Hepatocyte (in vitro differentiated cells): ENCODE data around the gene CHRDL1. TPM values are rescaled to one million over a fixed set of nuclear protein-coding genes. Genes with fewer than 3 reads are reported as not detected.

Source experiments
- DNase-seq: peaks from one replicate; pipeline ENCODE4 v3.0.0-alpha.2; 2016; ENCODE audit warnings: low spot score
- H2AFZ ChIP-seq: fragments of 200-600 bp; sonication (generic); 2 replicates; pipeline ENCODE4 v1.6.0; 2016; ENCODE audit warnings: antibody characterized with exemption, mild to moderate bottlenecking
- H3K27ac ChIP-seq: fragments of 200-600 bp; sonication (generic); 2 replicates; pipeline ENCODE4 v1.5.1; 2016; ENCODE audit warnings: mild to moderate bottlenecking
- H3K27me3 ChIP-seq: fragments of 200-600 bp; sonication (generic); 2 replicates; pipeline ENCODE4 v1.6.1; 2016
- H3K36me3 ChIP-seq: fragments of 200-600 bp; sonication (generic); replicated peaks from 2 replicates; pipeline ENCODE4 v1.5.1; 2016; ENCODE audit warnings: low read depth; ENCODE audit not compliant: insufficient read depth
- H3K4me1 ChIP-seq: fragments of 200-600 bp; sonication (generic); 2 replicates; pipeline ENCODE4 v1.5.1; 2016; ENCODE audit warnings: mild to moderate bottlenecking, moderate library complexity; ENCODE audit not compliant: insufficient read depth
- H3K4me2 ChIP-seq: fragments of 200-600 bp; sonication (generic); 2 replicates; pipeline ENCODE4 v1.6.0; 2016
- H3K4me3 ChIP-seq: fragments of 200-600 bp; sonication (generic); 2 replicates; pipeline ENCODE4 v1.5.1; 2016; ENCODE audit warnings: mild to moderate bottlenecking
- H3K79me2 ChIP-seq: fragments of 200-600 bp; sonication (generic); 2 replicates; pipeline ENCODE4 v1.6.0; 2017; ENCODE audit warnings: mild to moderate bottlenecking
- H3K9me2 ChIP-seq: fragments of 200-600 bp; sonication (generic); replicated peaks from 2 replicates; pipeline ENCODE4 v1.6.0; 2017; ENCODE audit warnings: mild to moderate bottlenecking; ENCODE audit not compliant: insufficient read depth
- H3K9me3 ChIP-seq: fragments of 200-600 bp; sonication (generic); 2 replicates; pipeline ENCODE4 v1.5.1; 2016; ENCODE audit warnings: low read depth, mild to moderate bottlenecking
- H4K20me1 ChIP-seq: fragments of 200-600 bp; sonication (generic); 2 replicates; pipeline ENCODE4 v1.6.0; 2016; ENCODE audit warnings: mild to moderate bottlenecking; ENCODE audit not compliant: insufficient read depth, poor library complexity, severe bottlenecking
- EZH2 ChIP-seq: fragments of 200-600 bp; sonication (generic); IDR thresholded peaks from 2 replicates; pipeline ENCODE4 v1.6.1; 2016; ENCODE audit warnings: antibody characterized with exemption, mild to moderate bottlenecking, borderline replicate concordance
- EZH2phosphoT487 ChIP-seq: fragments of 200-600 bp; sonication (generic); IDR thresholded peaks from one replicate; pipeline ENCODE4 v1.6.1; 2018; ENCODE audit warnings: antibody characterized with exemption, mild to moderate bottlenecking, low read depth, moderate library complexity; ENCODE audit not compliant: unreplicated experiment, severe bottlenecking
- WGBS: methylation state at CpG from one replicate; pipeline ENCODE4 v1.1.6; 2016; ENCODE audit warnings: low lambda C conversion rate; ENCODE audit errors: missing lambda C conversion rate; 5-methylcytosine and 5-hydroxymethylcytosine counted together
- polyA plus RNA-seq: library from polyadenylated mRNA; unstranded; fragments of >200 nt; fragmentation: Nextera tagmentation; extraction: Ambion mirVana; gene quantifications from 2 replicates; pipeline ENCODE4 v1.2.1, GENCODE V29; 2016
- total RNA-seq: library from RNA; depleted of rRNA; stranded (reverse); fragments of >200 nt; gene quantifications from 2 replicates; pipeline ENCODE4 v1.2.3, GENCODE V29; 2014
- TF ChIP-seq, protein P1 (sequence below): fragments of 200-600 bp; sonication (generic); IDR thresholded peaks from 2 replicates; pipeline ENCODE4 v1.5.1; 2016; ENCODE audit warnings: antibody characterized with exemption, mild to moderate bottlenecking; ENCODE audit not compliant: poor library complexity

CHRDL1 gene
- total and polyA plus RNA-seq, 2 experiments from 2014 or later: 0.82 to 1.6 TPM

DNA sequence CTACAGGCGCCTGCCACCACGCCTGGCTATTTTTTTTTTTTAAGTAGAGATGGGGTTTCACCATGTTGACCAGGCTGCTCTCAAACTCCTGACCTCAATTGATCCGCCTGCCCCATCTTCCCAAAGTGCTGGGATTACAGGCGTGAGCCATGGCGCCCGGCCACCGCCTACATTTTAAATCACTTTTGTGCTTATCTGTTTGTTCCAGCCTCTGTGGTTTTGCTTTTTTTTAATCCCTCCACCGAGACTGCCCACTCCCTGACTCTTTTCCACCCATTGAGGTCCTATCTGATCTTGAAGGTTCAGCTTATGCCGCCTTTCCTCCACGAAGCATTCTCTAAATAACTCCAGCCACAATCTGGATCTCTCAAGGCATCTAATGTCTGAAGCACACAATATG, 73.5 kb downstream of the CHRDL1 start:
- 83% methylated on average over 10 of the region's 10 CpGs for WGBS
- no peak overlapping the region for H3K27ac ChIP-seq
- H3K9me3 ChIP-seq: no peaks in the 10 kb centered on the region
- no peaks in the 10 kb centered on the region for H3K4me1 ChIP-seq
- no peak for TF ChIP-seq EZH2
- TF ChIP-seq, protein P1, sequence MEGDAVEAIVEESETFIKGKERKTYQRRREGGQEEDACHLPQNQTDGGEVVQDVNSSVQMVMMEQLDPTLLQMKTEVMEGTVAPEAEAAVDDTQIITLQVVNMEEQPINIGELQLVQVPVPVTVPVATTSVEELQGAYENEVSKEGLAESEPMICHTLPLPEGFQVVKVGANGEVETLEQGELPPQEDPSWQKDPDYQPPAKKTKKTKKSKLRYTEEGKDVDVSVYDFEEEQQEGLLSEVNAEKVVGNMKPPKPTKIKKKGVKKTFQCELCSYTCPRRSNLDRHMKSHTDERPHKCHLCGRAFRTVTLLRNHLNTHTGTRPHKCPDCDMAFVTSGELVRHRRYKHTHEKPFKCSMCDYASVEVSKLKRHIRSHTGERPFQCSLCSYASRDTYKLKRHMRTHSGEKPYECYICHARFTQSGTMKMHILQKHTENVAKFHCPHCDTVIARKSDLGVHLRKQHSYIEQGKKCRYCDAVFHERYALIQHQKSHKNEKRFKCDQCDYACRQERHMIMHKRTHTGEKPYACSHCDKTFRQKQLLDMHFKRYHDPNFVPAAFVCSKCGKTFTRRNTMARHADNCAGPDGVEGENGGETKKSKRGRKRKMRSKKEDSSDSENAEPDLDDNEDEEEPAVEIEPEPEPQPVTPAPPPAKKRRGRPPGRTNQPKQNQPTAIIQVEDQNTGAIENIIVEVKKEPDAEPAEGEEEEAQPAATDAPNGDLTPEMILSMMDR: no peak
- TF ChIP-seq EZH2phosphoT487: no peak
- DNase-seq: no peak
- H3K9me2 ChIP-seq: no peaks in the 10 kb centered on the region
- H3K4me3 ChIP-seq: no peak overlapping the region
- H3K36me3 ChIP-seq: no peaks in the 10 kb centered on the region
- H4K20me1 ChIP-seq: no peaks in the 10 kb centered on the region
- H3K27me3 ChIP-seq: no peaks in the 10 kb centered on the region
- no peaks in the 10 kb centered on the region for H3K79me2 ChIP-seq
- H2AFZ ChIP-seq: no peak overlapping the region
- H3K4me2 ChIP-seq: no peak overlapping the region

DNA sequence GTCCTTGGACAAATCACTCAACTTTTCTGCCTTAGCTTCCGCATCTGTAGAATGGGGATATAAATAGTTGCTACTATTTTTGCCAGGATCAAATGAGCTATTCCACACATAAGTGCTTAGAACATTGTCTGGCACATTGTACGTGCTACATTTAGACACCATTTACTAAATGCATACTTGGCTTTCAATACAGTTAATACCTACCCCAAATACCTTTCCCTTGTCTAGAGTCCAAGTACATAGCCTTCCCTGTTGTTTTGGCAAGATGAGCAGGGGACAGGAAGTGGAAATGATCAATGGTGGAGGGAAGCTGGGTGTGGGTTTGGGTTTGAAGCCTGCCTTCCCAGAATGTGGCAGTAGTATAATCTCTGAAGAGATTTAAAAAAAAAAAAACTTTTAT, 82.0 kb downstream of the CHRDL1 start:
- WGBS: 73% methylated on average over 2 of the region's 2 CpGs
- no peaks in the 10 kb centered on the region for H3K36me3 ChIP-seq

DNA sequence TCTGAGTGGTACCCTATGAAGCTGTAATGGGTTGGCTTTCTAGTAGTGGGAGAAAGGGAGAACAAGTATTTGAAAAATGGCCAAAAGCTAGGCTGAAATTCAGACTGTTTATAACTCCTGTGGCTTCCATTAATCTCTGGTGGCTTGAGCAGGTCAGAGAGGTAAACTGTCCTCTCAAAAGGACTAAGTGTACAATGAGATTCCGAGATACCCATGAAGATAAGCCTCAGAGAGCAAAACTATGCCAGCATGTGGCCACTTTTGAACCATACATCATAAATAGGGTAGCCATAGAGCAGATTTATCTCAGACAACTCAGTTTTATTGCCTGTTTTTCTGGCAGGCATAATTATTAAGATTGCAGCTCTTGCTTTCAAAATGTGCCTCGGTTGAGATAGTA, 89.2 kb downstream of the CHRDL1 start:
- no peaks in the 10 kb centered on the region for H3K4me1 ChIP-seq
- H3K36me3 ChIP-seq: no peaks in the 10 kb centered on the region
- no peak overlapping the region for H3K4me2 ChIP-seq
- no peak overlapping the region for H3K27ac ChIP-seq
- no peak overlapping the region for H2AFZ ChIP-seq
- H3K9me2 ChIP-seq: no peaks in the 10 kb centered on the region
- no peak for TF ChIP-seq EZH2phosphoT487
- TF ChIP-seq EZH2: no peak
- TF ChIP-seq, protein P1: no peak
- no peaks in the 10 kb centered on the region for H3K79me2 ChIP-seq
- no peaks in the 10 kb centered on the region for H3K9me3 ChIP-seq
- H3K4me3 ChIP-seq: no peak overlapping the region
- 55% methylated on average over 2 of the region's 2 CpGs for WGBS
- H4K20me1 ChIP-seq: no peaks in the 10 kb centered on the region
- DNase-seq: no peak
- H3K27me3 ChIP-seq: no peaks in the 10 kb centered on the region

More for the DNA sequence above, 82.0 kb downstream of the CHRDL1 start:
- TF ChIP-seq, protein P1: no peak
- TF ChIP-seq EZH2phosphoT487 (no peak), EZH2 (no peak)
- H3K27me3 ChIP-seq: no peaks in the 10 kb centered on the region
- no peak overlapping the region for H3K4me2 ChIP-seq
- no peaks in the 10 kb centered on the region for H4K20me1 ChIP-seq
- no peaks in the 10 kb centered on the region for H3K79me2 ChIP-seq
- H3K4me1 ChIP-seq: no peaks in the 10 kb centered on the region
- no peaks in the 10 kb centered on the region for H3K9me2 ChIP-seq
- H3K9me3 ChIP-seq: no peaks in the 10 kb centered on the region
- H2AFZ ChIP-seq: no peak overlapping the region
- no peak overlapping the region for H3K4me3 ChIP-seq
- DNase-seq: no peak
- no peak overlapping the region for H3K27ac ChIP-seq

DNA sequence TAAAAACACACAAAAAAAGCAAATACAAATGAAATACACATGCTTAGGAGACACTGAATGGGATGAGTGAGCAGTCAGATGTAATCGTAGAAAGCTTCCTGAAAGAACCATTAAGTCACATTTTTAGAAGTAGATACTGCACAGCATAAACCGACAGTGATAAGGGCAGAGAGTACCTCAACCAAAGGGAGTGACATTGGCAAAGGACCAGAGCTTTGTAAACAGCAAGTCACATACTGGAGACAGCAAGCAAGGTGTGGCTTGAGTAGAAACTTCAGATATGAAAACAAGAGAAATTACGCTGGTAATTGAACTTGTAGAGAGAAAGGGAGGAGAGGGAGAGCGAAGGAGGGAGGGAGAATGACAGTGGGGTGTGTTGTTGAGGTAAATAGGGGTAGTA, 92.0 kb downstream of the CHRDL1 start:
- Histone ChIP-seq H3K9me3 (no peaks in the 10 kb centered on the region), H3K27me3 (no peaks in the 10 kb centered on the region), H3K79me2 (no peaks in the 10 kb centered on the region), H3K4me2 (no peak overlapping the region), H2AFZ (no peak overlapping the region), H4K20me1 (no peaks in the 10 kb centered on the region), H3K4me1 (no peaks in the 10 kb centered on the region), H3K4me3 (no peak overlapping the region), H3K9me2 (no peaks in the 10 kb centered on the region), H3K36me3 (no peaks in the 10 kb centered on the region), H3K27ac (no peak overlapping the region)
- TF ChIP-seq, protein P1: no peak
- TF ChIP-seq EZH2: no peak
- TF ChIP-seq EZH2phosphoT487: no peak
- DNase-seq: no peak
- 59% methylated on average over 4 of the region's 4 CpGs for WGBS
